EH (cell line): ENCODE measurements around the gene FARS2.

Experiments used
- DNase-seq: peaks from one replicate; pipeline ENCODE4 v3.0.0-alpha.2; 2015; ENCODE audit warnings: low read depth

FARS2 gene

DNA sequence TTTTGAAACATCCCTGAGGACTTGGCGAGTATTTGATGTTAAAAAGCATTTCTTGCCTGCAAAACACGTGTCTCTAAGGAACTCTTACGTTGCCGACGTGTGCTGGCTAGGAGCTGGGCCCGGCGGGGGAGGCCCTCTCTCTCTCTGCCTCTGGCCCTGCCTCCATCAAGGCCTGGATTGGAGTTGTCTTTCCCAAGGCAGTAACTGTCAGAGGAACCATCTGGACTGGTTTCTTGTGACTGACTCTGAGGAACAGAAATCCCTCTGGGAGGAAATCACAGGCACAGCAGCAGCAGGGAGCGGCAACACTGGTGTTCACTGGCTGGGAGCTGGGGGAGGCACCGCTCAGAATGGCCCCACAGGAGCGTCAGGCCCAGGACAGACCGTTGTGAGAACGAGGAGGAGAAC is 501.3 kb downstream of the FARS2 start:
- no peak for DNase-seq

GRCh38 chr6:5763407-5763806 is 502.1 kb downstream of the FARS2 start:
- peak; percentile 61 for DNase-seq

- peak; percentile 57 for DNase-seq
These were observed 502.6 kb downstream of the FARS2 start for GRCh38 chr6:5763871-5764270.

DNA sequence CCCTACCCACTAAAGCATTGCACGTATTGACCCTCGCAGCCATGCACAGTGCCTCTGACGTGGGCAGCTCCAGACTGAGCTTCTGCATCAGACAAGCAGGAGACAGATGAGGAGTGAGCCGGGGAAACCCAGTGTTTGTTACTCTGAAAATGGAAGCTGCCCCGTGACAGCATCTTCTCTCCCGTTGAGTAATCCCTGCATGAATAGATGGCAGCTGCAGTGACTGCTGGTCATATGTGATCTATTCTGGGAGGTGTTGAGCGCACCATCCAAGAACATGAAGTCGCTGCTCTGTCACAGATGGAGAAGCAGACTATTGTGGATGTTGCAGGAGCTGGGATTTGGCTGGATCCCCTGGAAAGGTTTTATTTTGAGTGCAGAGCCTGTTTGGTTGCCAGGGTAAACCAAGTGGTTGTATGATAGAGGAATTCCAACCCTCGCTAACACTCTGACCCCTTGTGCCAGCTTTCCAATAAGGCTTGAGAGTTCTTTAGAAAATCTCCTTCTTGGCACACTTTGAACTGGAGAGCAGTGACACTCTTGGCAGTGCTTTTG is 503.2 kb downstream of the FARS2 start:
- peak; percentile 49 for DNase-seq

DNA sequence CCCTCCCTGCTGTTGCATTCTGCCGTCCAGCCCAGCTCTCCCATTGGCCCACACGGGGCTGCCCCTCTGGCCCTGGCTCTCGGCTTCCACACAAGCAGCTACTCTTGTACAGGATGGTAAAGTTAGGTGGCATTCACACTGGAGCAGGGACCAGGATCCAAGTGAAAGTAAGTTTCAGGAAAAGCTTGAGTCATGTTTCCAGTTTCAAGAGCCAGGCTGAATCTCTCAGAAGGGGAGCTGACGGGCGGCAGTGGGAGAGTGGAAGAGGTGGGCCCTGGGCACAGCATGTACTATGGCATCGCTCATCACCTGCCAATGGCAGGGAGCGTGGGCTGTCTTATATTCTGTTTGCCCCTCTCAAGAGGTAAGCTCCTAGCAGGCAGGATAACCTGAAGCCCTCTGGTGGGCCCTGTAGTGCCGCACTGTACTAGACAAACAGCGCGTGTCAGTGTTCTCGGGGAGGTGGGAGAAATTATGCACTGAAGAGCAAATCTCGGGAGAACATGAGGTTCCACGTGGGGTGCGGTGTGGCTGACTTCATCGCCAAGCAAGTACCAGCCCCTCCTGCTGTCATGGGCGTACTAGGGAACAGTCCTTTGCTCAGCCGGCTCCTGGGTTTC is 503.9 kb downstream of the FARS2 start:
- no peak for DNase-seq

- DNase-seq: peak; percentile 16
These were observed 504.9 kb downstream of the FARS2 start for GRCh38 chr6:5766260-5766659.

- no peak for DNase-seq
These were observed 506.2 kb downstream of the FARS2 start for GRCh38 chr6:5767471-5767870.

DNA sequence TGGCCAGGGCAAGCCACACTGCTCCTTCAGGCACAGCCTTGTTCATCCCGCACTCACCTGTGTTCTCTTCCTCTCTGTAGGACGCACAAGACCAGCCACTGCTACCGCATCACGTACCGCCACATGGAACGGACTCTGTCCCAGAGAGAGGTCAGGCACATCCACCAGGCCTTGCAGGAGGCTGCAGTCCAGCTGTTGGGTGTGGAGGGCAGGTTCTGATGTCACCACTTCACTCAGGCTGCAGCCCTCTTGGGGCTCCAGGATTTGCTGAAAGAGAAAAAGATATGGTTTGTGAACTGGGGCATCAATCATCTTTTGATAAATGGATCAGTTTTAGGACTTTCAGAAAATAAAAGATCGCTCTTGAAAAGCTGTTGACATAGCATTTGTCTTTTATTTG is 509.9 kb downstream of the FARS2 start:
- no peak for DNase-seq

GRCh38 chr6:5771759-5772390 is 510.6 kb downstream of the FARS2 start:
- DNase-seq: no peak

GRCh38 chr6:5772408-5773120 is 511.3 kb downstream of the FARS2 start:
- no peak for DNase-seq

- no peak for DNase-seq
These were observed 514.8 kb downstream of the FARS2 start for GRCh38 chr6:5776104-5776503.

DNA sequence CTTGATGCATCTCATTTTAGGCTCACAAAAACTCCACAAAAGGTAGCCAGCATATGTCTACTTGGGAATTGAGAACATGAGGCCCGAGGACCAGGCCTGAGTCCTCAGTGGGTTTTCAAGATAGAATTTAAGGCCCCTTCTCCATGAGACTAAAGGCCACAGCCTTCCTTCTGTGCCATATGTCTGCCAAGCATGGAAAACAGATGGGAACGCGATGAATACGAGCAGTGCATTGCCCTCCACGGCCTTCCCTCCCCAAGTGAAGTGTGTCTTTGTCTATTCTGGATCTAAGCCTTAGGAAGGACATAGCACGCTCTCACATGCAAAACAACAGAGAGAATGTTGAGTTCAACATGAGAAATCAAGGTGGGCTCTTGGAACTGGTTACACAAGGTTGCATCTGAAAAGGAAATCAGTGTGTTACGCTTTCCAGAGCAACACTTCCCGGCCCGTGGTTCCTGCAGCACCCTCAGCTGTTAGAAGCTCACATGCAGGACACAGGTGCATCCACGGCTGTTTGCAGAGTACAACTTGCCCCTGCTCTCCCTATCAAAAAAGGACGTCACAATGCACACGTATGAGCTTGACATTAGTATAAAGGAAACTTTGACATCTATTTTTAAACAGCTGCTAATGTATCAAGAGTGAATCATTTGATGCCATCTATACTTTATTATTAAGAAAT is 515.5 kb downstream of the FARS2 start:
- no peak for DNase-seq

DNA sequence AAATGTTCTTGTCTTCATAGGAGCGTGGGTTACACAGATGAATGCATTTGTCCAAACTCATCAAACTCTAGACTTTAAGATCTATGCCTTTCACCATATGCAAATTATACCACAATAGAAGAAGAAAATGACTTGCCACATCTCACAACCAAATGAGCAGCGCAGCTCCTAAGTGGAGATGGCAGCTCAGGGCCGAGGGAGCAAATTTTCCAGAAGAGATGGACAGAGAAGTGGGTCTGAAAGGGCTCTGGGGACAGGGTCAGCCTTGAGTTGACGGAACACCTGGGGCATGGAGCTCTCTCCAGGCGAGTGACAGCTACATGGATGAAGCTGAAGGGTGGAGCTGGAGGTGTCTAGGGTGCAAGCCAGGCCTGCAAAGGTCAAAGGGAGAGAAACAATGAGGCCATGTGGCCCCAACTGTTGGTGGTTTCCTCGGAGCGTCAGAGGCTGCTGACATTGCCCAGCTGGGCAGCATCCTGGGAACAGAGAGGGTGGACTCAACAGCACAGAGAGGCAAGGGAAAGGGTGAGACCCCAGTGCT is 517.1 kb downstream of the FARS2 start:
- DNase-seq: no peak

GRCh38 chr6:5778906-5779305 is 517.6 kb downstream of the FARS2 start:
- DNase-seq: no peak

DNA sequence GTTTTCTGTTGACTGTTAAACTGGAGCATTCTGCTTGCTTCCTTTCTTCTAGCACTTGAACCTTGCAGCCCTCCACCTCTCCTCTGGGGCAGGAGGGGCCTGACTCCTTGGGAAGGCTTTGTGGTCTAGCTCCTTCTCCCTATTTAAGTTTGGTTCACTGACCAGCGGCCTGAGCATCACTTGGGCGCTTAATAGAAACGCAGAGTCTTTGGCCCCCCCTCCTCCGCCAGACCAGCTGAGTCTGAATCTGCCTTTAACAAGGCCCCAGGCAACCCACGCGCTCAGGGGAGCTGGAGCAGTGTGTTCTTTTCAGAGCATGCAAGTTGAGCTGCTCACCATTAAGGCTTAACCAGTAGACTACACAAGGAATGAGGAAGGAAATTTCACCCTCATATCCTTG is 519.7 kb downstream of the FARS2 start:
- DNase-seq: no peak

DNA sequence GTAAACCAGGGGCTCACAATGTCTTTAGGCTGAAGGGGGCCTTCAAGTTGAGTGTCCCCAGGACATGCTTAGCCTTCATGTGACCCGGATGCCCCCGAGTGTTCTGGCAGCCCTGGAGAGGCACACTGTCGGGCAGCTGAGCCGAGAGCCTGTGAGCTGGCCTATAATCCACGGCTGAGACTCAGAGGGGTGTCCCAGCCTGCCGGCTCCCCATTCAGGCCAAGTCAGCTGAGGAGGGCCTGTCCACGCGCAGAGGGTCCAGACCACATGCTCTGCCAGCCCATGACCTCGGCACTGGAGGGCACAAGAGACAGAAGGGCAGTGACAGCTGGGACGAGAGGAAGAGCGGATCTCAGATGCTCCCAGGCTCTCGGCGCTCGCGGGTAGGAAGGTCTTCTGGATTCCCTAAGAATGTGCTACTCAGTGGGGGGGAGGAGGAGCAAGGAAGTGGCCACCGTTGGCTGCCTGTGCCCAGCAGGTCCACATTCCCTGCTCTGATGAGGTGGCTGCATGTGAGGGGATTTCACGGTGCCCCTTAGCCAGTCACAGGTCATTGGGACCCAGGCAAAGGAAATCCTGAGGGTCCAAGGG is 520.7 kb downstream of the FARS2 start:
- no peak for DNase-seq

GRCh38 chr6:5782783-5783547 is 521.7 kb downstream of the FARS2 start:
- peak; percentile 38 for DNase-seq

DNA sequence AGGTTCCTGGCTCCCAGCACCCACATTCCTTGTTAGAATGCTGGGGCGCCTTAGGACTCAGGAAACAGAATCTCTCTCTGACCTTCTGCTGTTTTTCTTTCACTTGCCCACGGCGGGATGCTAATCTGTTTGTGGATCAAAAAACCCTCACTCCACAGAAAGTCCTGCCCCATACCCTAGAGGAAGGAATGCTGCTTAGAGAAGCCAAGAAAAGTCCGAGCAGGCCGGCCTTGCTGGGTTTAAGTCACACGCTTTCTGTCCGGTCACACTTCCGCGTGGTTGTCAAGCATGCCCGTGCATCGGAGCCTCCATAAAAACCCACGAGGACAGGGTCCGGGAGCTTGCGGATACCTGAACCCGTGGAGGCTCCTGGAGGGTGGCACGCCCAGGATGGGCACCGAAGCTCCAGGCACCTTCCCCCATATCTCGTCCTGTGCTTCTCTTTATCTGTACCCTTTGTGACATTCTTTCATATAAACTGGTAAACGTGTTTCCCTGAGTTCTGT is 522.3 kb downstream of the FARS2 start:
- no peak for DNase-seq

DNA sequence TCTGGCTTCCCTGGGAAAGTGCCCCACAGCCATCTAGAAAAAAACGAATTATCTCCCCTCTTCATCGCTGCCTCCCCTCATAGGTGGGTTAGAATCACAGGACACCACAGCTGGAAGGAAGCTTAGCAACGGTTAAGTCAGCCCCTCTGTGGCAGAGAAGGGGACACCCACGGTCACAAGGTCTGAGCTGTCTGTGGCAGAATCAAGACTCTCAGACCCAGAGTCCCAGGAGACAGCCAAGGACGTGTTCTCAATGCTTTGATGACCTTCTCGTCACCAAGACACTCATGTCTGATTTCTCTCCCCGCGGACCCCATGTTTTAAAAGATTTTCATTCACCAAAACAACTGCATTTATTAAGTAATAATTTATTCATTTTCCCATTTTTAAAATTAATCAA is 523.9 kb downstream of the FARS2 start:
- DNase-seq: no peak

- peak; percentile 13 for DNase-seq
These were observed 525.1 kb downstream of the FARS2 start for GRCh38 chr6:5786321-5786968.
